Embryonic facial prominence (tissue), 1 donor: ENCODE results near the gene TNP1.

Experiments used
- DNase-seq: peaks from one replicate; pipeline ENCODE4 v3.0.0-alpha.2; 2016; ENCODE audit errors: extremely low spot score

The TNP1 gene

GRCh38 chr2:216842636-216843035, 17.2 kb downstream of the TNP1 start:
- no peak for DNase-seq

GRCh38 chr2:216839688-216840087, 20.2 kb downstream of the TNP1 start:
- DNase-seq, result no peak

DNA sequence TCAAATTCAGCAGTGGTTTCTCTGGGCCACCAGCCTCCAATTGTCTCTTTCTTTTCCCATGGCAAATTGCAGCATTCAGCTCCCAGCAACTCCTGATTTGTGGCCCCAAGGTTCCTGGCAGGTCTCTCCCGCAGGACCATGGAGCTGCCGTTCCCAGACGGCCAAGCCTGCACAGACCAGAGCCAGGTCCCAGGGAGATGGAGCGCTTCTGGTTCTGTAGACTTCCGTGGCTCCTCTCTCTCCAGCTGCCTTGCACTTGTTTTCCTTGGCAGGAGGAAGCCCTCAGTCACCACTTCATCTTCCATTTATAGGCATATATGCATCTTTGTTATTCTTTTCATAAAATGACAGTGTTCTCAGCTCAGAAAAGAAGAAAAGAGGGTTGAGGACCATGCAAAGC, 21.7 kb downstream of the TNP1 start:
- no peak for DNase-seq

- no peak for DNase-seq
Measured at GRCh38 chr2:216837740-216838139, 22.1 kb downstream of the TNP1 start.

DNA sequence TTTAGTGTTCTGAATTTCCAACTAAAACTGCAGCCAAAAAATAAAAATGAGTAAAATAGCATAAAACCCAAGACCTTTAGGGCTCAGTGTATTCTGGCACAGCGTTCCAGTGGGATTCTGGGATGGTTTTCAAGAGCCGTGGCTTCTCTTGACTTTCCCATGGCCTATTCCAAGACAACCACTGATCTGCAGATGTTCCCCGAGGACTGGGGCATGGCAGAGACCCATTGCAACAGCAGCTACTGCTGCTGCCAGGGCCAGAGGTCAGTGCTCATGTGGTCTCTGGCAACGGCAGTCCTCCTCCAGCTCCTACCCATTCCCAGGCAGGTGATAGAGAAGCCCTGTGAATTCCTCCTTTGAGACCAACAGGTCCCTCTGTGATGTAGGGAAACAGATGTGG, 26.8 kb downstream of the TNP1 start:
- no peak for DNase-seq

- DNase-seq, result no peak
Measured at GRCh38 chr2:216830346-216830745, 29.5 kb downstream of the TNP1 start.

GRCh38 chr2:216829533-216829932, 30.3 kb downstream of the TNP1 start:
- no peak for DNase-seq

DNA sequence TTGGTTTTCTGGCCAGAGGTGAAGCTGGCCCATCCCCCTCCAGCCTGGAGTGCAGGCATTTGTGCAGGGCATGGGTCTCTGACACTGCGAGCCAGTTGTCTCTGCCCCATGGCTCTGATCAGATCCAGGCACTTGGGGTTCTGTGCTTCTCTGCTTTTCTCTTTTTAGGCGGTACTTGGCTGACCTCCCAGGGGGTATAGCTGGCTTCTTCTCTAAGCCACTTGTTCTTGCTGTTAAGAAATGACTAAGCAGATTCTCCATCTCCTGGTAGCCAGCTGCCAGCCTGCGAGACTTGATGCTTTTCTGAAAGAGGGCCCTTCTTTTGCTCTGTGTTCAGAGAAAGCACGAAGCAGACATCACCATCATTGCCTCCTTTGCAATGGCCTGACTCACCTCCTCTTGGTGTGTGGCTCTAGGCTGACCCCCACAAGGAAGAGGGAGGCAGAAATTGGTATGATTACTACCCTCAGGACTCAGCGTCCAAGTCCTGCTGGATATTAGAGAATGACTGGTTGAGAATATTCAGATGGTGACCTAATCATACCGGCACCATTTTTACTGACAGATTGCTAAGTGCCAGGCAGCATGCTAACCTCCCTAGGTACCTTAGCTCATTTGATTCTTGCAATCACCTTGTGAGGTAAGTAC, 32.7 kb downstream of the TNP1 start:
- no peak for DNase-seq

- no peak for DNase-seq
Measured at GRCh38 chr2:216822470-216822869, 37.4 kb downstream of the TNP1 start.

DNA sequence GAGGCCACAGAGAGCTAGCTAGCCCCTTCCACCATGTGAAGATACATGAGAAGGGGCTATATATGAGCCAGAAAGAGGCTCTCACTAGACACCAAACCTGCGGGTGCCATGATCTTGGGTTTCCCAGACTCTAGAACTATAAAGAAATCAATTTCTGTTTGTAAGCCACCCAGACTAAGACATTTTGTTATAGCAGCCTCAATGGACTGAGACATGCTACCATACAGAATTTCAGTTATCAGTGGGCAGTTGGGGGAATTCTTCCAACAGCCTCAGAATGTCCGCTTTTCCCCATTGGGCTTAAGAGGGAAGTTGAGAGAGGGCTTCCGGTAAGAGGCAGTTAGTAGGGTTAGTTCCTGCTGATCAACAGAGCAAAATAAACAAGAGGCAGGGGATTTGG, 39.2 kb downstream of the TNP1 start:
- no peak for DNase-seq

- no peak for DNase-seq
Measured at GRCh38 chr2:216819766-216820165, 40.1 kb downstream of the TNP1 start.

- no peak for DNase-seq
Measured at GRCh38 chr2:216819055-216819454, 40.8 kb downstream of the TNP1 start.

DNA sequence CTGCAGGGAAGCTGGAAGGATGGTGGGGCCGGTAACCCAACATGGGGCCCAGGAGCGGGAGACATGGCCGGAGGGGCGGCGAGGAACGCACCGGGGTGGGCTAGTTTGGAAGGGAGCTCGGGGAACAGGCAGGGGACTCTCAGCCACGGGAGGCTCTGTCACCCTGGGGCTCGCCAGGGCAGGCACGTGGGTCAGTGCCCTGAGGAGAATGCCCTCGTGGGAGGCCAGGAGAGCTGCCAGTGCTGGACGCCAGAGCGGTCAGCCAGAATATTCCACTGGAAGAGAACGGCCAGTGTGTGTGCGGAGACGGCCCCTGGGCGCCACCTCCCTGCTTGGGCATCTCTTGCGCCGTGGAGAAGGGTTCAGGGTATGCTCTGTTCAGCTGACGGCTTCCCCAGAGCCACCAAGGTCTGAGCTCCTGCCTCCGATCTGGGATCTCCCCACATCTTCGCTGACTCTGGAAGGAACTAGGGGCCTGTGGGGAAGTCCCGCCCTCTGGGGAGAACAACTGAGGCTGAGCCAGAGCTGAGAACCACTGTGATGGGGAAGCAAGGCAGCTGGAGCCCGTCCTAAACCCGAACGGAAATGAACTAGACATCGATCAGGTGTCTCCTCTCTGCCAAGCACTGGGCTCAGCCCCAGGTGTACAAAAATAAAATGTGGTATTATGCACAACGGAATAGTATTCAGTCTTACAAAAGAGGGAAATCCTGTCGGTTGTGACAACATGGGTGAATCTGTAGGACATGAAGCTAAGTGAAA, 49.3 kb downstream of the TNP1 start:
- DNase-seq, result no peak
